ENCODE data around the gene PPFIBP2. TPM values are rescaled to one million over a fixed set of nuclear protein-coding genes. Genes with fewer than 3 reads are reported as not detected.

Gene PPFIBP2
- total and polyA plus RNA-seq, 2 of the 13 experiments (the other 11 are each of a cell fraction or from before 2014, with no cell fraction given) = 15.0 to 52.5 TPM

- no peak for TF ChIP-seq MXD4 (CRISPR knock-in tag; IDR thresholded peaks at IDR 0.05)
- TF ChIP-seq GATA4 (IDR thresholded peaks at IDR 0.05; ENCODE audit: borderline replicate concordance, low read depth) = no peak
Observed at GRCh38 chr11:7603031-7603781, 89.4 kb downstream of the PPFIBP2 start (continued).

GRCh38 chr11:7604331-7604955 is 90.6 kb downstream of the PPFIBP2 start:
- Histone ChIP-seq H2AFZ (ENCODE audit: low read length) (no peak overlapping the region), H3K27ac (ENCODE audit: extremely low read length, insufficient read depth, low read length) (no peak overlapping the region), H3K27me3 (ENCODE audit: control insufficient read depth in 1 of 2, insufficient read depth in 2 of 2, low read length in 2 of 2) (no peaks in the 10 kb centered on the region), H3K9me3 (ENCODE audit: low read length) (no peaks in the 10 kb centered on the region), H3K79me2 (ENCODE audit: insufficient read depth, low read length) (no peaks in the 10 kb centered on the region), H3K4me3 (replicated peaks in 1 of 3; ENCODE audit: insufficient read depth in 1 of 3, low read depth in 2 of 3, low read length in 3 of 3) (no peak overlapping the region), H3K4me2 (ENCODE audit: low read depth, low read length) (no peak overlapping the region), H3K36me3 (replicated peaks in 1 of 2; ENCODE audit: control insufficient read depth in 1 of 2, insufficient read depth in 2 of 2, low read length in 2 of 2) (peaks cover 3 to 6% of the 10 kb centered on the region in 2 experiments; a peak in 2 of 5 replicates), H4K20me1 (ENCODE audit: insufficient read depth, low read length) (no peaks in the 10 kb centered on the region), H3K9ac (ENCODE audit: insufficient read depth, low read depth, low read length) (no peak overlapping the region), H3K4me1 (ENCODE audit: insufficient read depth, low read length) (peaks cover 74% of the 10 kb centered on the region)
- ChIA-PET POLR2A (interaction anchor here (8.2 kb wide), 1 partner anchor 30 kb away, joined by 115 read pairs; no protein-coding TSS in a partner anchor), CTCF (ENCODE audit: low intra/inter-chr PET ratio, low total read pairs) (no interaction called here)
- FAIRE-seq (no peak), DNase-seq (ENCODE audit: low spot score) (no peak), ATAC-seq (no peak)
- no TSS peak for BruUV-seq (replicated peaks)
- WGBS (ENCODE audit: low lambda C conversion rate) = 100% methylated on average over 3 of the region's 3 CpGs
- in situ Hi-C loops (cut with HindIII; ENCODE audit: extremely low pct_ligation_motif_present, low pct_unique_long_range_greater_than_20kb) (no loop called here), intact Hi-C loops (cut with micrococcal nuclease; ENCODE audit: unreplicated experiment) (no loop called here)
- TF ChIP-seq ZNF7 (CRISPR knock-in tag; IDR thresholded peaks at IDR 0.05) (no peak), ZNF749 (CRISPR knock-in tag; IDR thresholded peaks at IDR 0.05; ENCODE audit: borderline replicate concordance) (no peak), ZNF280B (CRISPR knock-in tag; IDR thresholded peaks at IDR 0.05; ENCODE audit: borderline replicate concordance) (no peak), NR2C2 (CRISPR knock-in tag; IDR thresholded peaks at IDR 0.05; ENCODE audit: borderline replicate concordance) (no peak), ZNF891 (CRISPR knock-in tag; IDR thresholded peaks at IDR 0.05) (no peak), ZKSCAN5 (CRISPR knock-in tag; IDR thresholded peaks at IDR 0.05) (no peak)
